Head of caudate nucleus (tissue), 42 donors: ENCODE data around the gene SHISA6.

Experiments used
- DNase-seq, 42 donors: peaks; one replicate each; pipeline versions ENCODE4 v3.0.0 to v3.0.0-alpha.2; 2020 to 2021; ENCODE audit warnings: mixed read lengths in 7 of 42
- intact Hi-C: fragments of 100-400 bp; cut with DNase I; formaldehyde crosslinking; loops from one replicate; pipeline ENCODE4 v1.15.0; 2022

Gene SHISA6

GRCh38 chr17:11240841-11241610 lies at the start of gene SHISA6:
Gene SHISA6, plus strand, starts transcription at chr17:11241213.
- intact Hi-C loops = no loop called here
- DNase-seq = peak in 3 of 42 donors; percentile 8 to 31 (median 19)

- no peak for DNase-seq
- intact Hi-C loops = no loop called here
Measured at GRCh38 chr17:11195801-11196200, 45.2 kb upstream of the SHISA6 start.

GRCh38 chr17:11204991-11205390 lies 36.0 kb upstream of the SHISA6 start:
- intact Hi-C loops = no loop called here
- no peak for DNase-seq

DNA sequence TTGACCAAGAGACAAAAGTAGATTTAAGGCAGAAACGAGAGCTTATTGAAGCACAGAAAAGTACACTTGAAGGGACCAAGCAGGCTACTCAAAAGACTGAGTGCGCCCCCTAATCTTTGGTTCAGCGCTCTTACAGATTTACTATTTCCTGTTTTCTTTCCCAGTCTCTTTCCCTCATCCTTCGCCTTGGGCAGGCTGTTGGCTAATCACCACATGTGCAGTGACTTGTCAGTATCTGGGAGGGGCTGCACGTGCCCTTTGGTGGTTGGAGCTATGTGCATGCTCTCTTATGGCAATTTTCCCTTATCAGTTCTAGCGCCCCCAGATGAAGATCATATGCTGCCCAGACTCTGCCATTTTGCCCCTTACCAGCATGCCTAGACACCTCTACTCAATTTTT lies 35.4 kb upstream of the SHISA6 start:
- no peak for DNase-seq
- intact Hi-C loops = no loop called here

GRCh38 chr17:11209906-11210305 lies 31.1 kb upstream of the SHISA6 start:
- intact Hi-C loops = no loop called here
- DNase-seq = no peak

- DNase-seq = no peak
- intact Hi-C loops = no loop called here
Measured at GRCh38 chr17:11212792-11213191, 28.2 kb upstream of the SHISA6 start.

DNA sequence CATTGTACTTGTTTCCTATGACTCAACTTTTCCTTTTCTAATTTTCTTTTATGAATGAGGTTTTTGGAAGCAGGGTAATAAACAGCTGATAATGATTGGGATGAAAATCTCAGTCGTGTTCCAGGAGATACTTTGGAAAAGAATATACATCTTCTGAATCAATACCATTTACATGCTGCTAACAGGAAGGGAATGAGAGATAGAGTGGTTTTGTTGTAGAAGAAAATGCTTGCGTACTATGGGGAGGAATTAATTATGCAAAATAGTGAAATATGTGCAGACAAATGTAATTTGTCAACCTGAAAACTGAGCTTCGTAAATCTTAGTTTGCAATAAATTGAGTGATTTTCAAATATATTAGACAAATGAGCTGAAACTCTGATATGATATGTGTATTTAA lies 24.0 kb upstream of the SHISA6 start:
- DNase-seq = no peak
- intact Hi-C loops = no loop called here

- intact Hi-C loops = no loop called here
Measured at GRCh38 chr17:11221196-11221595, 19.8 kb upstream of the SHISA6 start.

DNA sequence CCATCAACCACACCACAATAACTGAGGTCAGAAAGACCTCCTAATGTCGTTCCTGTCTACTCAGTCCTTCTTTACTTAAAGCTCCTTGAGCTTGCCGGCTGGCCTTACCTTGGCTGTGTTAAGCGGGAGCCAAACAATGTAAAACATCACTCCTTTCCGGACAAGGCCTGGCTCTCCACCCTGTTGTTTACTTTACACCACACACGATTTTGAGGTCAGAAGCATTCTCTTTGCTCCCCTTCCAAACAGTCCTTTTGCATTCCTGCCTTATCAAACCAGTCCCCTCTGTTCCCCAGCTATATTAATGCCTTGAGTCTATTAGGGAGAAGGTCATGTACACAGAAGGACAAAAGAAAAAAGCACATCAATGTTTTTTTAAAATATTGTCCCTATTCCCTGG lies 19.3 kb upstream of the SHISA6 start:
- intact Hi-C loops = no loop called here
- DNase-seq = no peak

More at GRCh38 chr17:11221196-11221595, 19.8 kb upstream of the SHISA6 start:
- no peak for DNase-seq

GRCh38 chr17:11238705-11239104 lies 2.3 kb upstream of the SHISA6 start:
- no peak for DNase-seq
- intact Hi-C loops = no loop called here

DNA sequence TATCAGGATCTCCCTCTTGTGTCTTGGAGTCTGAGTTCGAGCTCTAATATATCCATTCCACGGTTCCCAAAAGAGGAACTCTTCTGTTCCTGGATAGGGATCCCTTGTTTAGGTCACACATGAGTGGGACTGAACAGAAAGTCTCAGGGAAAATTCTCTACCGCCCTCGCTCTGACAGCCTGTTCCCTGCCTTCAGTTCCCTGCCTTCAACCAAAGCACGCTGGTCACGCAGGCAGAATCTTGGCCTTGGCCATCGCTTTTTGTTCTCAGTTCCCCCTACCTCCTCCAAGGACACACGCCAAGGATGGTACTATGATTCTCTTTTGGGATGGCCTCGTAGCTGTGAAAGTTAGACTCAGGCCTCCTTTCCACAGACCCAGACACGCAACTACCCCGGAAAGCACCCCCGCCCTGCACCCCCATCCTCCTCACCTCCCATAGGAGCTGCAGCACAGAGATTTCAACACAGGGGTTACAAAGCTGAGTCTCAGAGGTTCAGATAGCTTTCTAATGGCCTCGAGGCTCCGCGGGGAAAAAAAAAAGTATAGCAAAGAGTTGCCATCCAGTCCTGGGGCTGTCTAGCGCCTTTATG lies 1.5 kb upstream of the SHISA6 start:
- no peak for DNase-seq

GRCh38 chr17:11240041-11240840 lies 772 bp upstream of the SHISA6 start:
- peak in 24 of 42 donors; percentile 11 to 60 (median 30) for DNase-seq
- intact Hi-C loops = no loop called here

More for the DNA sequence above, 1.5 kb upstream of the SHISA6 start:
- intact Hi-C loops = no loop called here

GRCh38 chr17:11241611-11242226 lies 706 bp downstream of the SHISA6 start:
- no peak for DNase-seq
- intact Hi-C loops = no loop called here

- intact Hi-C loops = no loop called here
- DNase-seq = no peak
Measured at GRCh38 chr17:11242411-11242810, 1.4 kb downstream of the SHISA6 start.

DNA sequence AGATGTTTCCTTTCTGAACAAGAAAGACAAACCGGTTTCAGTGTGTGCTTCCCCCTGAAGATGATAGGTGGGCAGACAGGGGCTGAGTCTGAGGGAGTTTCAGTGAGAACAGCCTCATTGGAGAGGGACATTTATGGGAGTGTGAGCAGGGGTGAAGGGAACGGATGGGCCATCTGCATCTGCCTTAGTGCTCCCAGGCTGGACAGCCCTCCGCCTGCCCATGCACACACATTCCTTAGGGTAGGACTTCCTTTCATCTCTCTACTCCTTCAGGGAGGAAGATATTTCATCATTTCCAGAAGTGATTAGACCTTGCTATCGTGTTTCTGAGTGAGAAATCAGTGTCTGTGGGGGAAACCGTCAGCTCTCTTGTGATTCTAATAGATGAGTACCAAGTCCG lies 3.8 kb downstream of the SHISA6 start:
- intact Hi-C loops = no loop called here
- DNase-seq = no peak

GRCh38 chr17:11245187-11245586 lies 4.2 kb downstream of the SHISA6 start:
- intact Hi-C loops = no loop called here
- no peak for DNase-seq

DNA sequence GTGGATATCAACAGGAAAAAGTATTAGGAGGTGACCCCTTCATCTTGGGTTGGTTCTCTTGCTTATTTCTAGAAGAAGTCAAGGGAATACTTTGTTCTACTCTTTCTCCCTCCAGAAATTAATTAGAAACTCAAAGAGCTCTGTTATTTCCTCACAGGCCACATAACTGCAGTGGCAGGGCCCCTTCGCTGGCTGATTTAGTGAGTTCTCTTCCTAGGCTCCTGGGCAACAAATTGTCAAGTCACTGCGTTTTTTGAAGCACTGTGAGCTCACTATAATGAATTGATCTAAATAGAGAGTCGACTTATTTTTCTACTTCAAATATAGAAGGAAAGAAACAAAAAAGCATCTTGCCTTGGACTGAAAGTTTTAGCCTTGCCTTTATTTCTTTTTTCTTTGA lies 4.8 kb downstream of the SHISA6 start:
- intact Hi-C loops = no loop called here
- DNase-seq = peak in 3 of 42 donors; percentile 10 to 58 (median 12)

DNA sequence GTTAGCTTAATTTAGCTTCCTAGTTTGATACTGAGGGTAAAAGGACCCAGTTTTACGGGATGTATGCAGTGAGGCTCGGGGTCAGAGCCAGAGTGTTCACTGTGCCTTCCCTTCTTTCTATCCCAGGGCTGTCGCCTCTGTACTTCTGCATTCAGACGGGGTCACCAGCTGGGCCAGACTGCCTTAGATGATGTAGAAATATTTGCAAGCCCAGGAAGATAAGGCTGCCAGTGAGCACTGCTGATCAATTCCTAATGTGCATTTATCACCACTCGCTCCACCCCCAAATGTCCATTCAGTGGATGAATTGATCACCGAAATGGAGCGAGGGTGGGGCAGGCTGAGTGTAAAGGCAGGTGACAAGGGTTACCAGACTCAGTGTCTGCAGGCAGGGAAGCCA lies 9.1 kb downstream of the SHISA6 start:
- no peak for DNase-seq
- intact Hi-C loops = no loop called here

- intact Hi-C loops = no loop called here
- DNase-seq = no peak
Measured at GRCh38 chr17:11251561-11252107, 10.6 kb downstream of the SHISA6 start.
